Fibroblast of peridontal ligament (primary cell): ENCODE data around the gene MYH6.
A peak's percentile ranks its signal among the peaks of the same experiment; 100 is the strongest.

Source experiments
- DNase-seq: peaks from one replicate; pipeline ENCODE4 v3.0.0-alpha.2; 2010; ENCODE audit errors: extremely low read depth

Gene MYH6

DNA sequence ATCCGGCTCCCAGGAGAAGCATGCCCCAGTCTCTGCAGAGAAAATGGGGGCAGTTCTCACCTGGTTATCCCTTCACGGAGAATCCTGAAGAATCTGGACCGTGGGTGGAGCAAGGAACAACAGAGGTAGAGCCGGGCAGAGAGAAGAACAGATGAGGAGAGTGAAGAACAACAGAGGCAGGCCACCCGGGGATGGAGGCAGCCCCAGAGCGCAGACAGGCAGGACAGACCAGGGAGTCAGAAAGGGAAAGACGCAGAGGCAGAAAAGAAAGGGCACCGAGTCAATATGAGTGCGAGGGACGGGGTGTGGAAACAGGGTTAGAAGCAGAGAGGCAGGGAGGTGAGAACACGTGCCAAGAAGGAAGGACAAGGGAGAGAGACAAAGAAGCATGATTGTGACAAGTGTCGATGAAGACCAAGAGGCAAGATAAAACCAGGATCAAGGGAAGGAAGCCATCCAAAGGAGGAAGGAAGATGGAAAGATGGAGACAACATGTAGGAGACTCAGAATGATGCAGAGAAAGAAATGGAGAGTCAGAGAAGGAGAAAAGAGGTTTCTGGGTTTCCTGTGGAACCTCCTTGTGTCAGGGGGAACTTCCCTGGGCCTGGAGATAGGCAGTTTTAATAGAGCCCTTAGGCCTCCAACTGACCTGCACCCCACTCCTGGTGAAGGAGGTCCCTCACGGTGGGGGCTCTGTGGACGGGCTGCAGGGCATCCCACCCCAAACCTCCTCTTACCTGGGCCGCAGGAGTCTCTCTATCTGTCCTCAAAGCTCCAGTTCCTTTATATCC lies at the start of gene MYH6:
Gene MYH6 (minus strand): TSS at position 758 of the 791 bp plus-strand sequence. CDS start 1,050 bp downstream, outside the sequence.
- DNase-seq: no peak

DNA sequence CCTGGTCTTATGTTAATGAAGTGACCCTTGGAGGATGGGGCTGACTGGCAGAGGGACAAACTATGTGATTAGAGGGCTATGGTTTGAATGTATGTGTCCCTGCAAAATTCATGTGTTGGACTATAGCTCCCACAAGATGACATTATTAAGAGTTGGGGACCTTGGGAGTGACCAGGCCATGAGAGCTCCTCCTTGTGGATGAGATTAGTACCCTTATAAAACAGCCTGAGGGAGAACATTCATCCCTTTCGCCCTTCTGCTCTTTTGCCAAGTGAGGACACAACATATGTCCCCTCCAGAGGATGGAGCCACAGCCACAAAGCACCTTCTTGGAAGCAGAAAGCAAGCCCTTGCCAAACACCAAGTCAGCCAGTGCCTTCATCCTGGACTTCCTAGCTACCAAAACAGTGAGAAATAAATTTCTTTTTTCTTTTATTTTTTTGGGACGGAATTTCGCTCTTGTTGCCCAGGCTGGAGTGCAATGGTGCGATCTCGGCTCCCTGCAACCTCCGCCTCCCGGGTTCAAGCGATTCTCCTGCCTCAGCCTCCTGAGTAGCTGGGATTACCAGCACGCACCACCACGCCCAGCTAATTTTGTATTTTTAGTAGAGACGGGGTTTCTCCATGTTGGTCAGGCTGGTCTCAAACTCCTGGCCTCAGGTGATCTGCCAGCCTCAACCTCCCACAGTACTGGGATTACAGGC lies 49.0 kb upstream of the MYH6 start:
- peak; percentile 8 for DNase-seq

- DNase-seq: no peak
Measured at GRCh38 chr14:23454445-23454856, 46.4 kb upstream of the MYH6 start.

DNA sequence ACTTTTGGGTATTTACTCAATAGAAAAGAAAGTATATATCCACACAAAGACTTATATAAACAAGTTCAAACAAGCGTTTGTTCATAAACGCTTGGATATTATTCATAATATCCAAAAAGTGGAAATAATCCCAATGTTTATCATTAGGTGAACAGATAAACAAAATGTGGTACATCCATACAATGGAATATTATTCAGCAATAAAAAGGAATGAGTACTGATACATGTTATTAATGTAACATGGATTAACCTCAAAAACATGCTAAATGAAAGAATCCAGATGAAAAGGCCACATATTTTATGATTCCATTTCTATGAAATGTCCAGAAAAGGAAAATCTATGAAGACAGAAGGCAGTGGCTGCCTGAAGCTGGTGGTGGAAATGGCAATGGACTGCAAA lies 44.2 kb upstream of the MYH6 start:
- DNase-seq: no peak

DNA sequence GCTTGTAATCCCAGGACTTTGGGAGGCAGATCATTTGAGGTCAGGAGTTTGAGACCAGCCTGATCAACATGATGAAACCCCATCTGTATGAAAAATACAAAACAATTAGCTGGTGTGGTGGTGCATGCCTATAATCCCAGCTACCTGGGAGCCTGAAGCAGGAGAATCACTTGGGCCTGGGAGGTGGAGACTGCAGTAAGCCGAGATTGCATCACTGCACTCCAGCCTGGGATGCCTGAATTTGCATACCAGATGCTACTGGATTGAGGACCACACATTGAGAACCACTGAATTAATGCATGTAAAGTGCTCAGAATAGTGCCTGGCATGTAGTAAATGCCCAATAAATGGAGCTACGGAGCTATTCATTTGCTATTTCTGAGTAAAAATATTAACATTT lies 42.3 kb upstream of the MYH6 start:
- DNase-seq: no peak

GRCh38 chr14:23449314-23449713 lies 41.2 kb upstream of the MYH6 start:
- no peak for DNase-seq

DNA sequence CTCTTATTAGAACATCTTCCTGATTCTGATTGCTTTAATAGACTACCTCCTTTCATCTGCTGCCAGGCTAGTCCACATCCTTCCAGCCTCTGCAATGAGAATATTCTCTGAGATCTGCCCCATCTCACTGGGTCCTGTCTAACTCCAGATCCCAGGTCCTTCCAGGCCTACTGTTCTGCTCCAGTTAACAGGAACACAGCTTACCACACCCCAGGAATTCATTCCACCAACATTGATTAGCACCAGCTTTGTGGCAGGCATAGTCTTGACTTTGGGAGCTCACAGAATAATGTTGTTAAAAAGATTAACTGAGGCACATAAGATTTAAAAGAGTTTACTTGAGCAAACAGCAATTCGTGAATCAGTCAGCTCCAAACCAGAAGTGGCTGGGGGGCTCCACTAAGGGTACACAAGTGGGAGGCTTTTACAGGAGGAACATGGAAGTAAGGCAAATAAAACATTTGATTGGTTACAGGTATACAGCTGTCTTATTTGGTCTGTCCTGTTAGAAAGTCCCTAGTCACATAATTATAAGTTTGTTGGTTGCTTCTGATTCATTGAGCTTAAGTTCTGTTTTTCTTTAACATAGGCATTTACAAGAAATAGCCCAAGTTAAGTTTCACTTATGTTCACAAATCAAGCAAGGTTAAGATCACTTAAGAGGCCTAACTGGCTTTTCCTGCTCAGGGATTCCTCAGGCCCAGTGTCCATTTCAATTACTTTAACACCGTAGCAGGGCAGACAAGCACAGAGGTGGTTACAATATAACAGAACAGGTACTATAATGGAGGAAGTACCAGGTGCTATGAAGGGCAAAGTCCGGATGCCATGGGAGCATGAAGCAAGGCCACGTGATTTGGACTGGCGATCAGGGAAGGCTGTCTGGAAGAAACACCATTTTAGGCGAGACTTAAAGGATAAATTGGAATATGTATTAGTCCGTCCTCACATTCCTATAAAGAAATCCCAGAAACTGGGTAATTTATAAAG lies 39.6 kb upstream of the MYH6 start:
- no peak for DNase-seq

- DNase-seq: no peak
Measured at GRCh38 chr14:23446291-23446851, 38.3 kb upstream of the MYH6 start.

DNA sequence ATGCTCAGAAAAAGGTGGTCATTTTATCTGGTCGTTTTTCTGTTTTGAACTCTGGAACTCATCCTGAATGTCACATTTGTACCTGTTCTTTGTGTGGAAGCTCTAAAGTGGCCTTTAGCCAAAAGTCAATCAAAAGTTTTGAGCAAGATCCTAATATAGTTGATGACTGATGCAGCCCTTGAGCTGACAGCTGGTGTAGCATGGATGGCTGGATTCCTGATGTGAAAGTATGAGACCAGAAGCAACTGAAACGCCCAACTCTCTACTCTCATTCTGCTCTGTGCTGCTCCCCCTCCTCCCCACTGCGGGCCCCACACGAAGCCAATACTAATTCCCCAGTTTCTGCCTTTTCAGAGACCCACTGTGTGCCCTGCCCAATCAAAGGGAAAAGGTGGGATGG lies 37.7 kb upstream of the MYH6 start:
- DNase-seq: no peak

DNA sequence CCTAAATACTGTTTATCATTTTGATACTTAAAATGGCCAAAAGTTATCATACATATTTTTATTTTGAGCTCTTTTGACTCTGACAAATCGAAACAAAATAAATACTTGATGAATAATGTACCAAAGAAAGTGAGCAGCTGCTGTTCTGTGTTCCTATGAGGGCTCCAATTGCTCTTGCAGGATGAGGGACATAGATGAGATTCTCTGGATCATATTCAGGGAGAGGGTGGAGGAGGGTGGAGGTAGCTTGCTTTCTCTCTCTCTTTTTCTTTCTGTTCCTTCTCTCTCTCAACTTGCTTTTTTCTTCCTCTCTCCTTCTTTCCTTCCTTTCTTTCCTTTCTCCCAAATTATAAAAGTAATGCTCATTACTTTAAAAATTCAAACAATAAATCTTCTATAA lies 36.2 kb upstream of the MYH6 start:
- no peak for DNase-seq

- no peak for DNase-seq
Measured at GRCh38 chr14:23443881-23444280, 35.8 kb upstream of the MYH6 start.

GRCh38 chr14:23443411-23443812 lies 35.3 kb upstream of the MYH6 start:
- DNase-seq: no peak

DNA sequence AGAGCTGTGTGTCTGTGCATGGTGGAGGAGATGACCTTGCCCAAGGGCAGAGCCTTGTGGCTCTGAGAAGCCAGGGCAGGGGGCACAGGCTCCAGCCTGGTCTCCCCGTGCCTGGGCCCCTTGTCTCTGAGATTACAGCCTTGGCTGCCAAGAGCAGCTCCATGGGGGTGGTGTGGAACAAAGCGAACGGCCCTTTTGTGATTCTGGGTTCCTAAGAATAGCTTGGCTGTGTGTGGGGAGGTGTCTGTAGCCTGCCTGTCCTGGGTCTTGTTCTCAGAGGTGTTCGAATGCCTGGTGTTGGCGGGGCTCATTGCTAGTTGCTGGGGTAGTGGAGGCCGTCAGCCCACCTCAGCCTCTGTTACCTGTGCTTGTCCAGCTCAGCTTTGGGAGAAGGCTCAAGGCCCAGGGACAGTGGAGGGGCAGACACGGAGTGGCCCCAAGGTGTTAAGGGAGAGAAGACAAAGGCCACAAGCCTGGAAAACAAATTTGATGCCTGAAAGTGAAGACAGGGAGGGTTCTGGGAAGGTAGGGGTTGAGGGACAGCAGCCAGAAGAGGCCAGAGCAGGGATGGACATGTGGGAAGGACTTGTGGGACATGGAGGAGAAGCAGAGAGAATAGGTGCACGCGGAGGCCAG lies 34.8 kb upstream of the MYH6 start:
- DNase-seq: no peak

DNA sequence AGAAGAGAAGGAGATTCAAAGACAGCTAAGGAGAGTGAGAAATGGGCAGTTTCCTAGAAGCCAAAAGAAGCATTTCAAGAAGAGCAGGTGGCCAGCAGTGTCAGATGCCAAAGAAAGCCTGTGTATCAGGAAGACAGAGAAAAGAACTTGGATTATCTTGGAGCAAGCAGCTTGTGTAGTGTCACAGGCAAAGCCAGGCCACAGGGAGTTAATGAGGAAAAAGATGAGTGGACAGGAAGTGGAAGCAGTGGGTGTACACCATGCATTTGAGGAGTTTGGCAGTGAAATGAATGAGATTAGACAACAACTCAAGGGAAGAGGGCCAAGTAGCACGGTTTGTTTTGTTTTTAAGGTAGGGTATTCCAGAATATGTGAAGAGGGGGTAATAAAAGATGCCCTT lies 33.0 kb upstream of the MYH6 start:
- no peak for DNase-seq

DNA sequence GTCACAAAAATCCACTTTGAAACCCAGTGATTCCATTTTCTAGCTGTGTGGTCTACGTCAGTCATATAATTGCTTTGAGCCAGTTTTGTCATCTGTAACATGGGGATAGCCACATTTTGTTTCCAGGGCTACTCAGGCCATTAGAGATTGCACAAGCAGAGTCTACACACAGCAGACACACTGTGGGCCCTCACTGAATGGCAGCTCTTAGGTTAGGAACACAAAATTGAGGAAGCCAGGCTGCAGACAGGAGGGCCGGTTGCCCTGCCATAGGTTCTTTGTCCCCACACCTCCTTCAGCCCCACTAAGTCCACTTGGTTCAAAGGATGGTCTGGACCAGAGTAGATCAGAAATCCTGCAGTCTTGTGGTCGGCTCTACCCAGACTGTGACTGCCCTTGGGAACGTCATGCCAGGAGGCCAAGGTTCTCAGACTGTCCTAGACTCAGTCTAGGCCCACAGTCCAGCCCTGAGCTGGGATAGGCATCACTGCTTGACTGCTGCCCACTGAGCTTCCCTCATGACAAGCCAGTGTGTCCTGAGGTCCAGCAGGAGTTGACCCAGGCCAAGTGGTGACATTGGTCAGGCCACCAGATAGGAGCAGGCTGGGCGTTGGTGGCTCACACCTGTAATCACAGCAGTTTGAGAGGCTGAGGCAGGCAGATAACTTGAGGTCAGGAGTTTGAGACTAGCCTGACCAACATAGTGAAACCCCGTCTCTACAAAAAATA lies 31.2 kb upstream of the MYH6 start:
- no peak for DNase-seq

DNA sequence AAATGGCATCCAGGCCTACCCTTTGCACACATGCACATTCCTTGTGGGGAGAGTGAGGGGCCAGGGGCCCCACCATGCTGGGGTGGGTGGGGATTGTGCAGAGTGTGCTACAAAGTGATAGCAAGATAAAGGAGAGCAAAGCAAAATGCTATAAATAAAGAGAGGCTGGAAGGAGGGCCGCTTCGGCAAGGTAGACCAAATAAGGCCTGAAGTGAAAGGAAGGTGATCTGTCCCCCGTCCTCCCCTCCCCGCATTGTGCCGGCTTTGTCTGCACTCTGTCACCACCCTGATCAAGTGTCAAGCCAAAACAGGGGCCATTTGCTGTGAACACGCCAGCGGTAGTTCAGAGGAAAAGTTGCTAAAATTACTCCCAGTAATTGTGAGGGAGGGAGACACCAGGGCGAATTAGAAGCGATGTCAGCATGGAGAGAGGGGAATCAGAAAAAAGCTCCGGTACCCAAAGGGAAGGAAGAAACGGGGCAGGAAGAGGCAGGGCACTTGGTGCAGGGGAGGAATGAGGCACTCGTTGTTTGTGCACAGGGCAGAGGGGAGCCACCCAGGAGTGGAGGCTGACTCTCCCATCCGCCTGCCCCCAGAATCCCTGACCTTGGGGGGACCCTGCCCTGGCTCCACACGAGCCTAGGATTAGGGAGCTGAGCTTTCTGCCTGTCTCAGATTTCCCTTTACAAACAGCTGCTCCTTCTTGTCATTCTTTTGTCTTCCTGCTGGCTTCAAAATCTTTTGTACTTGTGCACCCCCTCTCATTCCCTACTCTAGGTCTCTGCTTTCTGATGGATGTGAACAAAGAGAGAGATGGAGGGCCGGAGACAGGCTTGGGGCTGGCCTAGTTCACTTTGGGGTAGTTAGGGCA lies 30.3 kb upstream of the MYH6 start:
- DNase-seq: no peak

DNA sequence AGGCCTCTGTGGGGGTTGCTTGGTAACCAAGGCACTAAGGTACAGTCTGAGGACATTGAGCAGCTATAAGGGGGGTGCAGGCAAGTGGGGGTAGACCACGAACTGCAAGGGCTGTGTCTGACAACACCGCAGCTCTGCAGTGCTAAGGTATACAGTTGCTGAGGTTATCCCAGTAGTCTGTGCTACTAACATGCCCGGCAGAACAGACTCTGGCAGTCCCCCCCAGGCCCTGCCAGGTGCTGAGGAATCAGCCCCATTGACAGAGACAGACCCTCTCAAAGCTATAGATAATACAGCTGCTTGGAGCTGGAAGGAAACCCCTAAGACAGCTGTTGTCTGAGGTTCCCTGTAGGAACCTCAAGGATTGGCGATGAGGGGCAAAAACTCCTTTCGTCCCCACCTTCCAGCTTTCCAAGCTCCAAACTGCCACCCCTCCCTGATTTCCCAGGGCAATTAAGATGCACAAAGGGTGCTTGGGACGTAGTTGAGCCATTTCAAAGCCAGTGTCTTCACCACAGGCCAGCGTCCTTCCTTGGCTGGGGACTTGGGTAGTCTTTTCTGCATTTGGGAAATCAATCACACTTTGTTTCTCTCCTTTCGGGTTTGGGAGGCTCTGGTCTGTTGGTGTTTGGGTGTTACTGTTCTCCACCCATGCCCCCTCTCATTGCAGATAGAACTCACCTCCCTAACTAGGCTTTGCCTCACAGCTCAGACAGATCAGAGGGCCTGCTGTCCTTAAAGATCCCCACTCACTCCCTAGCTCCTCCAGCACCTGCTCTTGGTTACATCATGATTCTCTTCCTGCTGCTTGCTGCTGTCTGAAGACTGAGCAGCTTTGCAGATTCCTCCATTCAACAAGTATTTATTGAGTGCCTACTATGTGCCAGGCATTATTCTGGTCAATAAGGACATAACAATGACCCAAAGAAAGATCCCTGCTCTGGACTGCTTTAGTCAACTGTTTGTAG lies 29.3 kb upstream of the MYH6 start:
- no peak for DNase-seq

DNA sequence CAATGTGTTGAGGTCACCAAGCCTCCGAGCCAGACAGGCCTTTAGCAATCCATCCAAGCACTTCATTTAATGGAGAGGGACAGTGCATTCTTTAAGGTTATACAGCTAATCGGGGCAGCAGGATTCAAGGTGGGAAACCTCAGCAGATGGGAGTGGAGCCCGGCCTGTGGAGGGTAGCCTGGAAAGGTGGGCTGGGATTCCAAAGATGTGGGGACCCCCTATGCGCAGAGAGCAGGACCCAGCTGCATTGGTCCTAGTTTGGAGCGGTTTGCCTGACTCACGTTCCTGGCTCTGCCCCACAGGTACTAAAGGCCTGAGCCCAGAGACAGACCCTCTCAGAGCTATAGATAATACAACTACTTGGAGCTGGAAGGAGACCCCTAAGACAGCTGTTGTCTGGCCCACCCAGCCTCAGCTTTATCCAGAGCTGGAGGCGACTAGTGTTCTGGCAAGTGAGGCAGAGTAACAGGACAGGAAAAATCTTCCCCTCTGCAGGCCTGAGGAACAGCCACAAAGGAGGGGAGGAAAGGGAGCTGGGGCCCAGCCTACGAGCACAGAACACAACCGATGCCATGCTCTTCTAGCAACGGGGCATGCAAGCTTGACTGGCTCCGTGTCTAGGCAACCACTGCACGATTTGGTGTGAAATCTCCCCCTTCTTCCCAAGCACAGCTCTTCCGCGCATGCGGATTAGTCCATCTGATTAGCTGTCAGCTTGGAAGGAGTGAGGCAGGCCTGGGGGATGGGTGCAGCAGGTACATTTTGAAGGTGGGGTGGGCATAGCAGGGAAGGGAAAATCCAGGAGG lies 28.5 kb upstream of the MYH6 start:
- no peak for DNase-seq
